Stimulated activated CD8-positive, alpha-beta memory T cell treated with anti-CD3 and anti-CD28 coated beads, Interleukin-12 subunit alpha, Interleukin-12 subunit beta, amount 100 ng/mL, for 24 hours (primary cell): ENCODE results near the gene NUDC.
"Not testable (repeated sequence)": the region's sequence is repeated elsewhere in the genome, so short reads cannot be mapped to it uniquely, and the experiment has no call there.

Source experiments
- DNase-seq: peaks from one replicate; pipeline ENCODE4 v3.0.0-alpha.2; 2020; ENCODE audit errors: extremely low read depth

The NUDC gene

DNA sequence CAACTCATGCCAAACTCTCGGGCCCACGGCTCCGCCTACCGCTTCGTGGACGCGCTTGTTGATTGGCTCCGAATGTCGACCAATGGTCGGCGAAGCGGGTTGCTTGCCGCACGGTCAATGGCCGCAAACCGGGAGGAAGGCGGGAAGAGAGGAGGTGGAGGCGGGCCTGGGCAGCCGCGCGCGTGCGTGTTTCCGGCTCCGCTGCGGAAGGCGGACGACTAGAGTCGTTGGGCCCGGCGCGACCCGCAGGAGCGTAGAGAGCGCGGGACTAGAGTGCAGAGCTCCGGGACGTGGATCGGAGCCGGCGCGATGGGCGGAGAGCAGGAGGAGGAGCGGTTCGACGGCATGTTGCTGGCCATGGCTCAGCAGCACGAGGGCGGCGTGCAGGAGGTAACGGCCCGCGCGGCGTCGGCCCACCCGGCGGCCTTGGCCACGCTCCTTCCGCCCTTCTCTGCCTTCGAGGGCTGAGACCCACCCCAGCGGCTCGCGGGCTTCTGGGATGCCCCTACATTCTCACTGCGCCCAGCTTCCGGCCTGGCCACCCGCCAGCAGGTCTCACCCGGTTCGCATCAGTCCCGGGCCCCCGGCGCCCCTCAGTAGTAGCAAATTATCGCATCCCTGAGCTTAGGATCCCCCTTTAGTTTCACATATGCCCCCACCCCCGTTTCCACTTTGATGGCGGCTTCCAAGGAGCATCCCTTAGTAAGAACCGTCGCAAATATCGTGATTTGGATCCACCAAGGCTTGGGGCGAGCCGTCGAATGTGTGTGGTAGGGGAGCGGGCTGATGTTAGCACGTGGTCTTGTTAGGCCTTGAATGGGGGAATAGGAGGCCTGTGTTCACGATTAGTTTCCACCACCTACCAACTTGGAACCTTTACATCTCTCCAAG lies at the start of gene NUDC:
Gene NUDC (plus strand): TSS at position 204 of the 891 bp plus-strand sequence. CDS start 106 bp downstream, at position 310.
- DNase-seq = peak; percentile 92

GRCh38 chr1:26873097-26873496 lies 48.4 kb upstream of the NUDC start:
- DNase-seq = not testable (repeated sequence)

DNA sequence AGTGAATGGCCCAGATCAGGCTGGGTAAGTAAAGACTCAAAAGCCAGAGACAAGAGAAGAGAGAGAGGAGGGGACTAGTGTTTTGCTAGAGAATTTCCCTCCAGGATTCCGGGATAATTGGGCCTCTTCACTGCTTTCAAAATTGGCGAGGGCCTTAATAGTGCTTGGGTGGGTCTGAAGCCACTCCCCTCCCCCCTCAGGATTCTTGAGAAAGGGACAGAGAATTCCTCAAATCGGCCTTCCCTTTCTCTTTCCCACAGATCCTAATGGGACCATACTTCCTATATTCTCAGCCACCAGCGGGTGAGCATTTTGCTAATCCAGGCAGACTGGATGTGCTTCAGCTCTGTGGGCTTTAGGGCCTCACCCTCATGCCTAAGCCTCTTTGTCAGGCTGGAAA lies 46.6 kb upstream of the NUDC start:
- no peak for DNase-seq

- no peak for DNase-seq
Measured at GRCh38 chr1:26877326-26877725, 44.2 kb upstream of the NUDC start.

DNA sequence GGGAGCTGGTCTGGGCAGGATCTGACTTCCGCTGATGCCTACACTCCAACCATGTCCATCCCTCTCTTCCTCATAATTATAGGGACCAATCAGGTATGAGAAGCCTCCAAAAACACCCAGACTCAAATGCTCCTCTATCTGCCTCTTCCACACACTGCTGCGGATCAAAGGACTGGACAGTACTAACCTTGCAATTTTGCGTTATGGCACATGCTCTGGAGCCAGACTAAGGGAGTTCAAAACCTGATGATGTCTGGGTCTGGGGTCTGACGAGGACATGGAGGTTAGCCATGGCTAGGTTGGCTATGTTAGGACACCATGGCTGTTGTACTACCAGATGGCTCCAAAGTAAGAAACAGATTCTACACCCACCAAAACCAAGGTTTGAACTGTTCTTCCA lies 41.8 kb upstream of the NUDC start:
- no peak for DNase-seq

DNA sequence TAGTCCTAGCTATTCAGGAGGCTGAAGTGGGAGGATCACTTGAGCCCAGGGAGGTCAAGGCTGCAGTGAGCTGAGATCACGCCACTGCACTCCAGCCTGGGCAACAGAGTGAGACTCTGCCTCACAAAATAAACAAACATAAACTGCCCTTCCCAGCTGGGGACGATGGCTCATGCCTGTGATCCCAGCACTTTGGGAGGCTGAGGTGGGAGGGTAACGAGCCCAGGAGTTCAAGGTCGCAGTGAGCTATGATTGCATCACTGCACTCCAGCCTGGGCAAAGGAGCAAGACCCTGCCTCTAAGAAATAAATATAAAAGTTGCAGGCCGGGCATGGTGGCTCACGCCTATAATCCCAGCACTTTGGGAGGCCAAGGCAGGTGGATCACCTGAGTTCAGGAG lies 39.9 kb upstream of the NUDC start:
- not testable (repeated sequence) for DNase-seq

- DNase-seq = no peak
Measured at GRCh38 chr1:26882696-26883463, 38.7 kb upstream of the NUDC start.

GRCh38 chr1:26887125-26887524 lies 34.4 kb upstream of the NUDC start:
- no peak for DNase-seq

DNA sequence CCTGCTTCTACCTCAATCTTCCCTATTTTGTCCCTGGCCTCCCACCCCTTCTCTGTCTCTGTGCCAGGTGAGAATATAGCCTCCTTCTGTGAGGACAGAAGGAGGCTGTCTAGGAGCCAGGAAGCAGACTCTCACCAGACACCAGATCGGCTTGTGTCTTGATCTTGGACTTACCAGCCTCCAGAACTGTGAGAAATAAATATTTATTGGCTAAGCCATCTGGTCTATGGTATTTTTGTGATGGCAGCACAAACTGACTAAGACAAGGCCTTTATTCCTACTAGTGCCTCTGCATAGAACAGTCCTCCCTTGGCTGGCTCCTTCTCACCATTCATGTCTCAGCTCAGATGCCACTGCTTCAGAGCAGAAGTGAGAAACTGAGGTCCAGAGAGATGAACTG lies 33.3 kb upstream of the NUDC start:
- no peak for DNase-seq

- peak; percentile 43 for DNase-seq
Measured at GRCh38 chr1:26889551-26890466, 31.7 kb upstream of the NUDC start, which contains the start of gene GPN2. GPN2 (minus strand) TSS chr1:26890283; CDS start chr1:26890096, 187 bp downstream.

DNA sequence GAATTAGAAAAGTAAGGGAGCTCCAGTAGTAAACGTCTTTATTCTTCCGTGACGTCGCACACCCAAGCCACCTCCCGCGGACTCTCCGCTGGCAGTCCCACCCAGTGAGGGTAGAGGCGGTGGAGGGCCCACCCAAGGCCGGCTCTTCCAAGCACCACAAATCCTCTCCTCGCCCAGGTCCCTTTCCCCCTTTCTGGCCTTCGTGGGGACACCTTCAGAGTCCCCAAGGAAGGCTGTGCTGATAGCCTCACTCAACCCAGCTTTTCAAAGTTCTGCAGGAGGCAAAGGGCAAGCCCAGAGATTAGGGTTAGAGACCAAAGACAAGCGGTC lies 31.1 kb upstream of the NUDC start:
- DNase-seq = no peak

- DNase-seq = no peak
Measured at GRCh38 chr1:26894263-26894662, 27.3 kb upstream of the NUDC start.

GRCh38 chr1:26897351-26897750 lies 24.2 kb upstream of the NUDC start:
- DNase-seq = no peak

GRCh38 chr1:26900001-26900814 lies 21.3 kb upstream of the NUDC start, which contains the start of gene GPATCH3:
GPATCH3 (minus strand) TSS chr1:26900467; CDS start chr1:26900442, 25 bp downstream.
- peak; percentile 61 for DNase-seq

- DNase-seq = no peak
Measured at GRCh38 chr1:26900815-26901511, 20.6 kb upstream of the NUDC start.

- no peak for DNase-seq
Measured at GRCh38 chr1:26907071-26907917, 14.2 kb upstream of the NUDC start.

DNA sequence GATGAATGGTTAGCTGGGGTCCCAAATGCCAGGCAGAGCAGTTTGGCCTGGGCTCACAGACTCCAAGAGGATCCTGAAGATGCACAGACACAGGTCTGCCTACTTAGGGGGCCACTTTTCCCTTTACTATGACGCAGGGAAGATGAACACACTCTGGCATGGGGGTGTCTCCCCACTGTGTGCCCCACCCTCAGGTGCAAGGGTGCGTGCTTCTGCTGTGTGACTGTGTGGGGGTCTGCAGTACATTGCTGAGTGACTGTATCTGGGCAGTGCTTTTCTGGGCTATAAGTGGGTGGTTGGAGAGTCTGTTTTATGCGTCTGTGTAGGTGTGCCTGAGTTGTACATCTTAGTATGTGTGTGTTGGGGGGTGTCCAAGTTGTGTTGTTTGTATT lies 11.6 kb upstream of the NUDC start:
- no peak for DNase-seq

DNA sequence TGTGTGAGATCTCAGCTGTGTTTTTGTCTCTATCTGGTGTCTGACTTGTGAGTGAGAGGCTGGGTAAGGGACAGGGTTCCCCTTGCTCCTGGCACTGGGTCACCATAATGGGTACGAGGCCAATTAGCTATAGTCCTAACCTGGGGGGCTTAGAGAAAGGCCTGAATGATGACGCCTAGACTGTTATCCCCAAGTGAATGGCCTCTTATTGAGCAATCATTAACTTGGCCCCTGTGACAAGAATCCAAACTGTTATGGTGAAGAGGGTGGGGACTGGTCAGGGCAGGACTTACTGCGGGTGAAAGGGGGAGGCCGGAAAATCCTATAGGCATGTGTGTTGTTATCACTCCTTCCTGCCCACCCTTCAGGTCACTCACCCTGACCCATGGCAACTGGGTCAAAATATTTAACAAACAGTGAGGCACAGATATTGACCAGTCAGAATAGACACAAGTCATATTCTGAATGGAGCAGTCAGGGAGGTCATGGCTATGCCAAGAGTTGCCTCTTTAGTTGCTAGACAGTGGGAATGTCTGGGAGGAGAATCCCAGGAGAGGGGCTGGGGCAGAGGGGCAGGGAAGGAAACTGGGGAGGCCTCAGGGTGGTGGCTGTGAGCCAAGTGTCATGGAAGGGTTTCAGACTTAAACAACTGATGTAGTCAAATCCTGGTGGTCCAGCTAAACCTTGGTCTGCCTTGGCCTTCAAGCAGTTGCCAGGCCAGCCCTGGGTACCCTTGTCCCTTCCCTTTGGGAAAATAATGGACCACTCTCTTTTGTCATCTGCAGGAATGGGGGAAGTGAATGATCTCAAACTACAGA lies 11.0 kb upstream of the NUDC start:
- no peak for DNase-seq
